ENCODE measurements around the gene HSD17B7. TPM values are rescaled to one million over a fixed set of nuclear protein-coding genes. Genes with fewer than 3 reads are reported as not detected.

HSD17B7 gene
- total and polyA plus RNA-seq, 2 of the 8 experiments (the other 6 are each of a cell fraction or from before 2014, with no cell fraction given): 31.0 to 37.8 TPM

GRCh38 chr1:162822391-162823200 is 32.1 kb downstream of the HSD17B7 start (continued):
- 0 out of 2 replicates have a peak, but pooled peaks have one; percentile 38 for TF ChIP-seq PHF8 (conservative IDR thresholded peaks at IDR 0.05; ENCODE audit: low read depth, low read length)
- TF ChIP-seq CHD7 (IDR thresholded peaks at IDR 0.05; ENCODE audit: insufficient replicate concordance, low read length): no peak
- TF ChIP-seq CREB1 (IDR thresholded peaks at IDR 0.05): 0 out of 2 replicates have a peak, but pooled peaks have one; percentile 22
- TF ChIP-seq HDAC2 (IDR thresholded peaks at IDR 0.05; ENCODE audit: borderline replicate concordance in 1 of 2, low read depth in 2 of 2, low read length in 2 of 2): peak in 1 of 2 experiments; percentile 59; a peak in 2 of 4 replicates
- 0 out of 2 replicates have a peak, but pooled peaks have one; percentile 8 for TF ChIP-seq YY1 (IDR thresholded peaks at IDR 0.05; ENCODE audit: low read depth, low read length)
- TF ChIP-seq RFX5 (IDR thresholded peaks at IDR 0.05; ENCODE audit: borderline replicate concordance, low read depth, low read length): no peak
- TF ChIP-seq NANOG (IDR thresholded peaks at IDR 0.05; ENCODE audit: insufficient read depth, low read depth, low read length, poor library complexity, severe bottlenecking): no peak
- TF ChIP-seq CTBP2 (IDR thresholded peaks at IDR 0.05; ENCODE audit: borderline replicate concordance, insufficient read depth, insufficient read length, low read length): no peak
